ENCODE data around the gene WDR45B.

- TF ChIP-seq, protein P1, sequence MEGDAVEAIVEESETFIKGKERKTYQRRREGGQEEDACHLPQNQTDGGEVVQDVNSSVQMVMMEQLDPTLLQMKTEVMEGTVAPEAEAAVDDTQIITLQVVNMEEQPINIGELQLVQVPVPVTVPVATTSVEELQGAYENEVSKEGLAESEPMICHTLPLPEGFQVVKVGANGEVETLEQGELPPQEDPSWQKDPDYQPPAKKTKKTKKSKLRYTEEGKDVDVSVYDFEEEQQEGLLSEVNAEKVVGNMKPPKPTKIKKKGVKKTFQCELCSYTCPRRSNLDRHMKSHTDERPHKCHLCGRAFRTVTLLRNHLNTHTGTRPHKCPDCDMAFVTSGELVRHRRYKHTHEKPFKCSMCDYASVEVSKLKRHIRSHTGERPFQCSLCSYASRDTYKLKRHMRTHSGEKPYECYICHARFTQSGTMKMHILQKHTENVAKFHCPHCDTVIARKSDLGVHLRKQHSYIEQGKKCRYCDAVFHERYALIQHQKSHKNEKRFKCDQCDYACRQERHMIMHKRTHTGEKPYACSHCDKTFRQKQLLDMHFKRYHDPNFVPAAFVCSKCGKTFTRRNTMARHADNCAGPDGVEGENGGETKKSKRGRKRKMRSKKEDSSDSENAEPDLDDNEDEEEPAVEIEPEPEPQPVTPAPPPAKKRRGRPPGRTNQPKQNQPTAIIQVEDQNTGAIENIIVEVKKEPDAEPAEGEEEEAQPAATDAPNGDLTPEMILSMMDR (IDR thresholded peaks at IDR 0.05; ENCODE audit: poor library complexity), result no peak
- no peak for TF ChIP-seq EZH2phosphoT487 (IDR thresholded peaks at IDR 0.05; ENCODE audit: low read depth, severe bottlenecking, unreplicated experiment)
These were observed 45.1 kb upstream of the WDR45B start for GRCh38 chr17:82693168-82693867.

Measured in hepatocyte (in vitro differentiated cells).